Frontal cortex (tissue), 4 donors: ENCODE results near the gene SRSF8. TPM values are rescaled to one million over a fixed set of nuclear protein-coding genes. Genes with fewer than 3 reads are reported as not detected.

Experiments
- DNase-seq, 2 donors: peaks; one replicate each; pipeline ENCODE4 v3.0.0; 2012; ENCODE audit warnings: low spot score in 2 of 2
- FAIRE-seq: peaks from 2 replicates; lab custom pipeline; 2012; peaks lifted over from hg19 to GRCh38; lab: Jason Lieb, UNC
- total RNA-seq: library from RNA; depleted of rRNA; stranded (reverse); fragments of >200 nt; gene quantifications from one replicate; pipeline ENCODE4 v1.2.3, GENCODE V29; 2014
- donor health status: control.
- donor health status: control.
- donor health status: control.

Gene SRSF8
- total RNA-seq, 1 donor from 2014 or later, result 20.0 TPM

DNA sequence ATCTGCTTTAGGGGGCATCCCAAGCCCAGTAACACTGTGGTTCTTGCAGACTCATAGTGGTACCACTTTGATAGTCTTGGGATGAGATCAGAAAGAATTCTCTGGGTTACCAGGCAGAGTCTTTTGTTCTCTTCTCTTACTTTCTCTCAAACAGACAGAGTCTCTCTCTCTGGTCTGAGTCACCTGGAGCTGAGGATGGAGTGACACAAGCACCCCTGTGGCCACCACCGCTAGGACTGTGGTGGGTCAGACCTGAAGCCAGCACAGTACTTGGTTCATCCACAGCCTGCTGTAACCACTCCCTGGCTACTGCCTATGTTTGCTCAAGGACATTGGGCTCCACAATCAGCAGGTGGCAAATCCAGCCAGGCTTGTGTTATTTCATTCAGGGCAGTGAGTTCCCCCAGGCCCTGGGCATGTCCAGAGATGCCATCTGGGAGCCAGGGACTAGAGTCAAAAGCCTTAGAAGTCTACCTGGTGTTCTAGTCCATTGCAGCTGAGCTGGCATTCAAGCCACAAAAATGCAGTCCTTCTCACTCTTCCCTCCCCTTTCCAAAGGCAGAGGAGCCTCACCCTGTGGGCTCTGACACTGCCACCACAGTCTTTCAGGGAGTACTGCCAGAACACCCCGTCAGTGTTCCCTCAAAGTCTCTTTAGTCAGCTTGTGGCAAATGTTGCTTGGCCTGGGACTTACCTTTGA is 52.8 kb downstream of the SRSF8 start:
- FAIRE-seq (no peak), DNase-seq (no peak)

Other genes starting within 250 kb of the SRSF8 start
- 53.8 TPM for gene CWC15, start 93.4 kb upstream of the SRSF8 start, total RNA-seq
- gene KDM4D, start 93.2 kb upstream of the SRSF8 start, total RNA-seq, result 2.0 TPM
- gene KDM4E, start 41.7 kb upstream of the SRSF8 start, total RNA-seq, result not detected
- not detected for gene KDM4F, start 17.5 kb upstream of the SRSF8 start, total RNA-seq
- gene ENDOD1, start 22.9 kb downstream of the SRSF8 start, total RNA-seq, result 25.7 TPM
- gene SESN3, start 164.3 kb downstream of the SRSF8 start, total RNA-seq, result 62.4 TPM